NB4 (cell line): ENCODE measurements around the gene HADH.

Experiments used
- POLR2A ChIP-seq: IDR thresholded peaks from 2 replicates; pipeline ENCODE4 v1.6.1; 2011; ENCODE audit warnings: mild to moderate bottlenecking; ENCODE audit not compliant: insufficient read length; ENCODE audit errors: extremely low read depth
- TF ChIP-seq, protein P1 (sequence below): IDR thresholded peaks from one replicate; pipeline ENCODE4 v1.5.1; 2012; ENCODE audit warnings: low read depth, low read length

DNA sequence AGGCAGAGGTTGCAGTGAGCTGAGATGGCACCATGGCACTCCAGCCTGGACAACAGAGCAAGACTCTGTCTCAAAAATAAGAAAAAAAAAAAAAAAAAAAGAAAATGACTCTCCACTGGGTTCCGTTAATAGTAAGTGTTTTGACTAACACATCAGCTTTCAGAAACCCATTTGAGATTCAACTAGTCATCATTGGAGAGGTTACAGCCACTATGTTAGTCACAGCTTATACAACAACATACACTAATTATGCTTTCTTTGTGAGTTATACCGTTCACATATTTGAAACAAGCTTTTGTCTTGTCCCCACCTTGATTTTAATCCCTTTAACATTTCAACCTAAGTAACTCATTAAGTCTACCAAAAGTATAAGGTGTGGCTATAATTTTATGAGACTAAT is 48.2 kb downstream of the HADH start:
- TF ChIP-seq, protein P1, sequence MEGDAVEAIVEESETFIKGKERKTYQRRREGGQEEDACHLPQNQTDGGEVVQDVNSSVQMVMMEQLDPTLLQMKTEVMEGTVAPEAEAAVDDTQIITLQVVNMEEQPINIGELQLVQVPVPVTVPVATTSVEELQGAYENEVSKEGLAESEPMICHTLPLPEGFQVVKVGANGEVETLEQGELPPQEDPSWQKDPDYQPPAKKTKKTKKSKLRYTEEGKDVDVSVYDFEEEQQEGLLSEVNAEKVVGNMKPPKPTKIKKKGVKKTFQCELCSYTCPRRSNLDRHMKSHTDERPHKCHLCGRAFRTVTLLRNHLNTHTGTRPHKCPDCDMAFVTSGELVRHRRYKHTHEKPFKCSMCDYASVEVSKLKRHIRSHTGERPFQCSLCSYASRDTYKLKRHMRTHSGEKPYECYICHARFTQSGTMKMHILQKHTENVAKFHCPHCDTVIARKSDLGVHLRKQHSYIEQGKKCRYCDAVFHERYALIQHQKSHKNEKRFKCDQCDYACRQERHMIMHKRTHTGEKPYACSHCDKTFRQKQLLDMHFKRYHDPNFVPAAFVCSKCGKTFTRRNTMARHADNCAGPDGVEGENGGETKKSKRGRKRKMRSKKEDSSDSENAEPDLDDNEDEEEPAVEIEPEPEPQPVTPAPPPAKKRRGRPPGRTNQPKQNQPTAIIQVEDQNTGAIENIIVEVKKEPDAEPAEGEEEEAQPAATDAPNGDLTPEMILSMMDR: no peak
- TF ChIP-seq POLR2A: no peak
